ENCODE measurements around the gene SVIL. TPM values are rescaled to one million over a fixed set of nuclear protein-coding genes. Genes with fewer than 3 reads are reported as not detected.

The SVIL gene
- total RNA-seq, 2 donors from 2014 or later = 349 to 483 TPM

DNA sequence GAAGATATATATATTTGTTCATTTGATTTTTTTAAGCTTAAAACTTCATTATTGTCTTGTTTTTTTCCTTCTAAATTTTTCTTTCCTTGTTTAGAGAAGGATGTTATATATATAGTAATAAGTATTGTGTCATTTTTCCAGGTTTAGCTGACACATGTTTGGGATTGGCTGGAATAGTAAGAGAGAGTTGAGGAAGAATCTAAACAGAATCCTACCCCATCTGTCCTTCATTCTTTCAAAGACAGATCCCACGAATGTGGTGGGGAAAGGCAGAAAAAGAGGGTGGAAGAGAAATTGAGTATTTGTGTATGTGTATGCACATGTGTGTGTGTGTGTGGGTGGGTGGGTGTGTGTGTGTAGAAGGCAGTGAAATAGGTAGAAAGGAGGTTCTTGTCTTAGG is 132.4 kb downstream of the SVIL start:
- TF ChIP-seq CTCF (IDR thresholded peaks at IDR 0.05) = no peak
- Histone ChIP-seq H3K4me3 (no peak overlapping the region), H3K9me3 (no peaks in the 10 kb centered on the region), H3K4me1 (ENCODE audit: control insufficient read depth in 1 of 2, low read depth in 2 of 2) (peaks cover 0 to 3% of the 10 kb centered on the region in 2 donors), H3K27me3 (replicated peaks; ENCODE audit: insufficient read depth) (no peaks in the 10 kb centered on the region), H3K27ac (peak overlapping the region in 1 of 2 donors; percentile 44), H3K36me3 (peaks cover 47% of the 10 kb centered on the region)
- ATAC-seq (ENCODE audit: insufficient number of reproducible peaks, low FRiP score, low read depth) = no peak
- no peak for DNase-seq (ENCODE audit: low spot score)

DNA sequence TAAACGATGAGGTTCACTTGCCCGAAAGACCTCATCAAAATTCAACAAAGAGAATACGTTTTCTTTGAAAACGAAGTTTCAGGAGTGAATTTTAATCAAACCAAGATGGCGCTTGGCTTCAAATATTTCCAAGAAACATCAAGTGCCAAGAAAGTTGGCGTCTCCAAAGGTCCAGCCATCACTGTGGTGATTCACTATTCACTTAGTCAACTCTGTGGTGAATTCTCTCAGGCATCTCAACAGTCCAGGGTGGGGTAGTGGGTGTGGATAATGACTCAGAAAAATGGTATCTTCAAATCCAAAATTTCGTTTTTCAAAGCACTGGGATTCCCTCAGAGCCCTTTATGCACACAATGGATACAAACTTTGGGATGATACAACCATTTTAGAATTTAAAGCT is 133.1 kb downstream of the SVIL start:
- ATAC-seq (ENCODE audit: insufficient number of reproducible peaks, low FRiP score, low read depth) (no peak), DNase-seq (ENCODE audit: low spot score) (no peak)
- TF ChIP-seq CTCF (IDR thresholded peaks at IDR 0.05) = no peak
- Histone ChIP-seq H3K9me3 (no peaks in the 10 kb centered on the region), H3K4me1 (ENCODE audit: control insufficient read depth in 1 of 2, low read depth in 2 of 2) (peaks cover under 1 to 3% of the 10 kb centered on the region in 2 donors), H3K27me3 (replicated peaks; ENCODE audit: insufficient read depth) (no peaks in the 10 kb centered on the region), H3K4me3 (no peak overlapping the region), H3K36me3 (peaks cover 43% of the 10 kb centered on the region), H3K27ac (peak overlapping the region in 1 of 2 donors; percentile 44)

- H3K36me3 ChIP-seq = peaks cover 45% of the 10 kb centered on the region
- H3K4me1 ChIP-seq (ENCODE audit: control insufficient read depth in 1 of 2, low read depth in 2 of 2) = peaks cover 3 to 8% of the 10 kb centered on the region in 2 donors
- no peak for TF ChIP-seq CTCF (IDR thresholded peaks at IDR 0.05)
- H3K9me3 ChIP-seq = no peaks in the 10 kb centered on the region
- peak overlapping the region in 1 of 2 donors; percentile 52 for H3K27ac ChIP-seq
- no peak overlapping the region for H3K4me3 ChIP-seq
- H3K27me3 ChIP-seq (replicated peaks; ENCODE audit: insufficient read depth) = no peaks in the 10 kb centered on the region
- no peak for DNase-seq (ENCODE audit: low spot score)
- ATAC-seq (ENCODE audit: insufficient number of reproducible peaks, low FRiP score, low read depth) = no peak
Observed at GRCh38 chr10:29499993-29500537, 134.7 kb downstream of the SVIL start.

DNA sequence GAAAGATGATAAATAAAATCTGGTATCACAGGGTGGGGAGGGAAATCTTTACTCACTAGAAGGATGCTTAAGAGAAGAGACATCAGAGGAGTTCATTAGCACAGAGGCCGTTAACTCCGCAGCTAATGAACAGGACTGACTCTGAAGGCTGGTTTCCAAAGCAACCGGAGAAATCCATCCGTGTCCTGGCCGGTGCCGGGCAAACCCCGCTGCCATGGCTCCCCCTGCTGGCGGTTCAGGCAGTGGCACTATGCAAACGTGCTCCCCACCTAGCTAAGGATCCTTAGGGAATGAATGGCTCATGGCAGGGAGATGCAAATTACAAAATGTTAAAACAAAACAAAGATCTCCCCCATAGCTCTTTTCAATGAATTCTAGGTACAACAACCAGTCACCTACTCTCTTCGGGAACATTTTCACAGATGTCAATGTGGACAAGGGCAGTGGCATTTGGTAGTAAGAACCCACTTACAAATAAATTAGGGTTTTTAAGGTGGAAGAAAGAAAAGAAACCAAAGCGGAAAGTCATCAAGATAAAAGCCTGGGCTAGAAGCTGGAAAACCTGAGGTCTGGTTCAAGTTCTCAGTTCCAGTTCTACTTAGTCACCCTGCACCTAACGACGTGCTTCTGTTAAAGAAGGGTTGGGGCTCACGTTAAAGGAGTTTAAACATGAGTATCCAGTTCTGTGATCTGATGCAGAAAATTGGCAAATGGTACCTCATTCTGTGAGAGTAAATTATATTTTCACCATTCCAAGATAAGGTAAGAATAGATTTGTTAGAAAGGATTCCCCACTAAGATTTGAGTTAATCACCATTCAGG is 138.2 kb downstream of the SVIL start:
- Histone ChIP-seq H3K9me3 (no peaks in the 10 kb centered on the region), H3K27ac (no peak overlapping the region), H3K4me1 (ENCODE audit: control insufficient read depth in 1 of 2, low read depth in 2 of 2) (peaks cover 0 to 8% of the 10 kb centered on the region in 2 donors), H3K36me3 (peaks cover 66% of the 10 kb centered on the region), H3K27me3 (replicated peaks; ENCODE audit: insufficient read depth) (no peaks in the 10 kb centered on the region), H3K4me3 (no peak overlapping the region)
- TF ChIP-seq CTCF (IDR thresholded peaks at IDR 0.05) = peak; percentile 87
- no peak for DNase-seq (ENCODE audit: low spot score)
- no peak for ATAC-seq (ENCODE audit: insufficient number of reproducible peaks, low FRiP score, low read depth)

DNA sequence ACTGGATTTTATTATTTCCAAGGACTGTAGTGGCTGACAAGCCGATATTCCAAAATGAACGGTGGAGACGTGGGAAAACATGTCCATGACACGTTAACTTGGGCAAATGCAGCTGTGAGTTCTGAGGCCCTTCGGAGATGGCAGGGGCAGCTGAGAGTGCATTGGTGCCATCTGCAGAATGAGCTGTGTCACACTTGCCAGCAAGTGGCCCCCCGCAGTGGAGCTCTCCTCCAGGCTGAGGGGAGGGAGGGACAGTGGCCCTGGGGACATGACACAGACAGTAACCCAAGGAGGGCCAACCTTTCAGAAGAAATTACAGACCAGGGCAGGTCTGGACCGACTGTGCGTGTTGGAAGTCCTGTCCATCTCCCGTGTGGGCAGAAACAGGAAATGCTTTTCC is 139.4 kb downstream of the SVIL start:
- no peaks in the 10 kb centered on the region for H3K27me3 ChIP-seq (replicated peaks; ENCODE audit: insufficient read depth)
- TF ChIP-seq CTCF (IDR thresholded peaks at IDR 0.05) = no peak
- peak overlapping the region in 1 of 2 donors; percentile 4 for H3K27ac ChIP-seq
- ATAC-seq (ENCODE audit: insufficient number of reproducible peaks, low FRiP score, low read depth) (no peak), DNase-seq (ENCODE audit: low spot score) (no peak)
- peaks cover 0 to 8% of the 10 kb centered on the region in 2 donors for H3K4me1 ChIP-seq (ENCODE audit: control insufficient read depth in 1 of 2, low read depth in 2 of 2)
- no peaks in the 10 kb centered on the region for H3K9me3 ChIP-seq
- H3K4me3 ChIP-seq = no peak overlapping the region
- peaks cover 71% of the 10 kb centered on the region for H3K36me3 ChIP-seq

Data from thoracic aorta (tissue), 2 donors.